Activated naive CD4-positive, alpha-beta T cell treated with anti-CD3 and anti-CD28 coated beads, Interleukin-2, amount 10 ng/mL, durations not matched to agents 7 days and 5 days (primary cell): ENCODE measurements around the gene ITIH4.
A peak's percentile ranks its signal among the peaks of the same experiment; 100 is the strongest.
"Not testable (repeated sequence)": the region's sequence is repeated elsewhere in the genome, so short reads cannot be mapped to it uniquely, and the experiment has no call there.

Source experiments
- CTCF ChIA-PET: fragments of 350-600 bp; sonication (Branson Sonifier 250); formaldehyde crosslinking; loops from one replicate; lab custom pipeline; 2021; ENCODE audit warnings: antibody characterized with exemption; lab: Charles Lee
- DNase-seq: peaks from one replicate; pipeline ENCODE4 v3.0.0-alpha.2; 2020
- H3K27ac Mint-ChIP-seq: one replicate; pipeline ENCODE4 v1.8.0; 2021; ENCODE audit warnings: mild to moderate bottlenecking, moderate library complexity, mixed read lengths
- H3K27me3 Mint-ChIP-seq: one replicate; pipeline ENCODE4 v1.8.0; 2021; ENCODE audit warnings: mild to moderate bottlenecking, mixed read lengths
- H3K36me3 Mint-ChIP-seq: one replicate; pipeline ENCODE4 v1.8.0; 2021; ENCODE audit warnings: mixed read lengths
- H3K4me1 Mint-ChIP-seq: one replicate; pipeline ENCODE4 v1.8.0; 2021; ENCODE audit warnings: mixed read lengths
- H3K4me3 Mint-ChIP-seq: one replicate; pipeline ENCODE4 v1.8.0; 2021; ENCODE audit warnings: mild to moderate bottlenecking, moderate library complexity, mixed read lengths
- H3K9me3 Mint-ChIP-seq: one replicate; pipeline ENCODE4 v1.8.0; 2021; ENCODE audit warnings: mixed read lengths

Gene ITIH4

GRCh38 chr3:52777127-52777958 lies 53.1 kb downstream of the ITIH4 start, which contains the start of gene ITIH1:
TSS of gene ITIH1 (plus strand) at chr3:52777599. CDS start at chr3:52777616, 17 bp downstream.
- CTCF ChIA-PET = no interaction called here
- Mint-ChIP-seq H3K27me3 (peaks cover 57% of the 10 kb centered on the region), H3K36me3 (no peaks in the 10 kb centered on the region), H3K4me3 (no peak within 1 kb of the TSS), H3K4me1 (peaks cover 2% of the 10 kb centered on the region), H3K9me3 (no peaks in the 10 kb centered on the region), H3K27ac (no peak within 1 kb of the TSS)
- no peak for DNase-seq

- peaks cover 49% of the 10 kb centered on the region for H3K27me3 Mint-ChIP-seq
- not testable (repeated sequence) for H3K9me3 Mint-ChIP-seq, H3K36me3 Mint-ChIP-seq, DNase-seq, H3K27ac Mint-ChIP-seq, H3K4me1 Mint-ChIP-seq, H3K4me3 Mint-ChIP-seq
- CTCF ChIA-PET = interaction anchor here (0.6 kb wide), 1 partner anchor 307 kb away, joined by 3 read pairs; no protein-coding TSS in a partner anchor
Observed at GRCh38 chr3:52776486-52776885, 54.0 kb downstream of the ITIH4 start.

GRCh38 chr3:52775877-52776276 lies 54.6 kb downstream of the ITIH4 start:
- no peak overlapping the region for H3K4me3 Mint-ChIP-seq
- no peak overlapping the region for H3K27ac Mint-ChIP-seq
- CTCF ChIA-PET = interaction anchor here (0.6 kb wide), 1 partner anchor 306 kb away, joined by 3 read pairs; no protein-coding TSS in a partner anchor
- H3K4me1 Mint-ChIP-seq = peaks cover 13% of the 10 kb centered on the region
- H3K36me3 Mint-ChIP-seq = no peaks in the 10 kb centered on the region
- H3K27me3 Mint-ChIP-seq = peaks cover 43% of the 10 kb centered on the region
- DNase-seq = no peak
- H3K9me3 Mint-ChIP-seq = no peaks in the 10 kb centered on the region

- CTCF ChIA-PET = no interaction called here
- Mint-ChIP-seq H3K9me3 (no peaks in the 10 kb centered on the region), H3K4me3 (no peak overlapping the region), H3K36me3 (no peaks in the 10 kb centered on the region), H3K27ac (no peak overlapping the region), H3K27me3 (peaks cover 36% of the 10 kb centered on the region), H3K4me1 (peaks cover 14% of the 10 kb centered on the region)
- no peak for DNase-seq
Observed at GRCh38 chr3:52774901-52775864, 55.3 kb downstream of the ITIH4 start.

- CTCF ChIA-PET = no interaction called here
- Mint-ChIP-seq H3K4me1 (peaks cover 24% of the 10 kb centered on the region), H3K36me3 (peaks cover 3% of the 10 kb centered on the region), H3K9me3 (no peaks in the 10 kb centered on the region), H3K4me3 (no peak overlapping the region), H3K27ac (no peak overlapping the region), H3K27me3 (peaks cover 26% of the 10 kb centered on the region)
- DNase-seq = no peak
Observed at GRCh38 chr3:52774066-52774713, 56.3 kb downstream of the ITIH4 start.

GRCh38 chr3:52773361-52774065 lies 57.0 kb downstream of the ITIH4 start:
- peaks cover 4% of the 10 kb centered on the region for H3K36me3 Mint-ChIP-seq
- CTCF ChIA-PET = no interaction called here
- peaks cover 25% of the 10 kb centered on the region for H3K4me1 Mint-ChIP-seq
- no peak for DNase-seq
- H3K4me3 Mint-ChIP-seq = no peak overlapping the region
- no peak overlapping the region for H3K27ac Mint-ChIP-seq
- no peaks in the 10 kb centered on the region for H3K9me3 Mint-ChIP-seq
- peaks cover 19% of the 10 kb centered on the region for H3K27me3 Mint-ChIP-seq

GRCh38 chr3:52771702-52772101 lies 58.8 kb downstream of the ITIH4 start:
- no peaks in the 10 kb centered on the region for H3K9me3 Mint-ChIP-seq

GRCh38 chr3:52771334-52771681 lies 59.2 kb downstream of the ITIH4 start:
- Mint-ChIP-seq H3K27me3 (peaks cover 11% of the 10 kb centered on the region), H3K4me3 (peak overlapping the region; percentile 88), H3K27ac (peak overlapping the region; percentile 86), H3K4me1 (peaks cover 23% of the 10 kb centered on the region), H3K9me3 (no peaks in the 10 kb centered on the region), H3K36me3 (peaks cover 8% of the 10 kb centered on the region)
- no peak for DNase-seq
- CTCF ChIA-PET = interaction anchor here (1.3 kb wide), 2 partner anchors 28 to 37 kb away, joined by 3 to 6 read pairs; no protein-coding TSS in a partner anchor

More at GRCh38 chr3:52771702-52772101, 58.8 kb downstream of the ITIH4 start:
- peaks cover 23% of the 10 kb centered on the region for H3K4me1 Mint-ChIP-seq
- H3K36me3 Mint-ChIP-seq = peaks cover 8% of the 10 kb centered on the region
- peak overlapping the region; percentile 88 for H3K4me3 Mint-ChIP-seq
- peak overlapping the region; percentile 37 for H3K27ac Mint-ChIP-seq
- CTCF ChIA-PET = interaction anchor here (1.3 kb wide), 2 partner anchors 27 to 37 kb away, joined by 3 to 6 read pairs; no protein-coding TSS in a partner anchor
- peaks cover 15% of the 10 kb centered on the region for H3K27me3 Mint-ChIP-seq
- DNase-seq = no peak

- CTCF ChIA-PET = interaction anchor here (0.5 to 1.3 kb wide), 3 partner anchors 28 to 358 kb away, joined by 3 to 6 read pairs (median 3); no protein-coding TSS in a partner anchor
- Mint-ChIP-seq H3K27ac (peak within 1 kb of the TSS; percentile 86), H3K4me1 (peaks cover 23% of the 10 kb centered on the region), H3K27me3 (peaks cover 5% of the 10 kb centered on the region), H3K4me3 (peak within 1 kb of the TSS; percentile 88), H3K9me3 (no peaks in the 10 kb centered on the region), H3K36me3 (peaks cover 11% of the 10 kb centered on the region)
- DNase-seq = peak; percentile 91
Observed at GRCh38 chr3:52770496-52771333, 59.8 kb downstream of the ITIH4 start, which contains the start of gene NEK4. TSS of gene NEK4 (minus strand) at chr3:52770940. CDS start at chr3:52770746, 194 bp downstream.

- H3K4me3 Mint-ChIP-seq = peak overlapping the region; percentile 88
- CTCF ChIA-PET = interaction anchor here (0.8 kb wide), 1 partner anchor 69 kb away, joined by 3 read pairs; no protein-coding TSS in a partner anchor
Observed at GRCh38 chr3:52769786-52770455, 60.6 kb downstream of the ITIH4 start.

GRCh38 chr3:52763466-52763865 lies 67.0 kb downstream of the ITIH4 start:
- Mint-ChIP-seq H3K9me3 (no peaks in the 10 kb centered on the region), H3K4me3 (no peak overlapping the region), H3K27me3 (no peaks in the 10 kb centered on the region), H3K27ac (no peak overlapping the region), H3K36me3 (peaks cover 50% of the 10 kb centered on the region), H3K4me1 (no peaks in the 10 kb centered on the region)
- no peak for DNase-seq
- CTCF ChIA-PET = no interaction called here

More at GRCh38 chr3:52769786-52770455, 60.6 kb downstream of the ITIH4 start:
- Mint-ChIP-seq H3K4me1 (peaks cover 23% of the 10 kb centered on the region), H3K9me3 (no peaks in the 10 kb centered on the region), H3K27ac (peak overlapping the region; percentile 46), H3K27me3 (no peaks in the 10 kb centered on the region), H3K36me3 (peaks cover 16% of the 10 kb centered on the region)
- no peak for DNase-seq
